PFSK-1 (cell line): ENCODE data around the gene NR3C2.

Experiments used
- FOXP2 ChIP-seq: optimal IDR thresholded peaks from 2 replicates; pipeline ENCODE3; 2011; ENCODE audit warnings: borderline replicate concordance, control low read depth, inconsistent platforms; ENCODE audit not compliant: insufficient read depth; ENCODE audit errors: extremely low read length, extremely low read depth
- POLR2AphosphoS5 ChIP-seq: IDR thresholded peaks from 2 replicates; pipeline ENCODE4 v1.6.1; 2012; ENCODE audit warnings: low read depth, mild to moderate bottlenecking, control low read depth, low read length, moderate library complexity
- SIN3A ChIP-seq: IDR thresholded peaks from 2 replicates; pipeline ENCODE4 v1.6.1; 2012; ENCODE audit warnings: mild to moderate bottlenecking, low read length, moderate library complexity, borderline replicate concordance; ENCODE audit not compliant: insufficient read depth
- TAF1 ChIP-seq: IDR thresholded peaks from 2 replicates; pipeline ENCODE4 v1.6.1; 2012; ENCODE audit warnings: low read length, control low read depth, borderline replicate concordance; ENCODE audit not compliant: insufficient read depth
- TF ChIP-seq, protein P1 (sequence below), 2 experiments: IDR thresholded peaks; 2 replicates each; pipeline versions ENCODE4 v1.6.1 to v1.8.0; 2011 to 2012; ENCODE audit warnings: low read depth in 2 of 2, low read length in 2 of 2, control low read depth in 1 of 2, inconsistent platforms in 1 of 2, mild to moderate bottlenecking in 1 of 2, moderate library complexity in 1 of 2; ENCODE audit not compliant: insufficient read depth in 1 of 2

NR3C2 gene

DNA sequence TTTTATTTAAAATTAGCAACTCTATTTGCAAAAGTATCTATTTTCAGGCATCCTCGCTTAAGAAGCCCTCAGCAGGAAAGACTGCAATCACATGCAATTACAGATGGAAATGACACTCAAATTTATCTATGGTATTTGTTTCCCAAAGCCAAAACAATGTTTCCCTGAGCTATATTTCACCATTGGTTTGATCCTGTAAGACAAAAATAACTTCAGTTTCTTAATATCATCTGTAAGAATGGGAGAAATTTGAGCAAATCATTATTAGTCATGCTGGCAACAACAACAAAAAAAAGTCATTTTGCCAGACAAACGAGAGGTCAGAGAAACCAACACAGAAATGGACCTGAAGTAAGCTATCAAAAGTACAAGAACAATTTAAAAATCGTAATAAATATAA, 204.1 kb downstream of the NR3C2 start:
- TF ChIP-seq, protein P1, sequence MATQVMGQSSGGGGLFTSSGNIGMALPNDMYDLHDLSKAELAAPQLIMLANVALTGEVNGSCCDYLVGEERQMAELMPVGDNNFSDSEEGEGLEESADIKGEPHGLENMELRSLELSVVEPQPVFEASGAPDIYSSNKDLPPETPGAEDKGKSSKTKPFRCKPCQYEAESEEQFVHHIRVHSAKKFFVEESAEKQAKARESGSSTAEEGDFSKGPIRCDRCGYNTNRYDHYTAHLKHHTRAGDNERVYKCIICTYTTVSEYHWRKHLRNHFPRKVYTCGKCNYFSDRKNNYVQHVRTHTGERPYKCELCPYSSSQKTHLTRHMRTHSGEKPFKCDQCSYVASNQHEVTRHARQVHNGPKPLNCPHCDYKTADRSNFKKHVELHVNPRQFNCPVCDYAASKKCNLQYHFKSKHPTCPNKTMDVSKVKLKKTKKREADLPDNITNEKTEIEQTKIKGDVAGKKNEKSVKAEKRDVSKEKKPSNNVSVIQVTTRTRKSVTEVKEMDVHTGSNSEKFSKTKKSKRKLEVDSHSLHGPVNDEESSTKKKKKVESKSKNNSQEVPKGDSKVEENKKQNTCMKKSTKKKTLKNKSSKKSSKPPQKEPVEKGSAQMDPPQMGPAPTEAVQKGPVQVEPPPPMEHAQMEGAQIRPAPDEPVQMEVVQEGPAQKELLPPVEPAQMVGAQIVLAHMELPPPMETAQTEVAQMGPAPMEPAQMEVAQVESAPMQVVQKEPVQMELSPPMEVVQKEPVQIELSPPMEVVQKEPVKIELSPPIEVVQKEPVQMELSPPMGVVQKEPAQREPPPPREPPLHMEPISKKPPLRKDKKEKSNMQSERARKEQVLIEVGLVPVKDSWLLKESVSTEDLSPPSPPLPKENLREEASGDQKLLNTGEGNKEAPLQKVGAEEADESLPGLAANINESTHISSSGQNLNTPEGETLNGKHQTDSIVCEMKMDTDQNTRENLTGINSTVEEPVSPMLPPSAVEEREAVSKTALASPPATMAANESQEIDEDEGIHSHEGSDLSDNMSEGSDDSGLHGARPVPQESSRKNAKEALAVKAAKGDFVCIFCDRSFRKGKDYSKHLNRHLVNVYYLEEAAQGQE (IDR thresholded peaks at IDR 0.05; ENCODE audit: insufficient read depth in 1 of 2, low read depth in 2 of 2, low read length in 2 of 2) = no peak
- TF ChIP-seq TAF1 = no peak
- no peak for TF ChIP-seq FOXP2
- no peak for TF ChIP-seq SIN3A
- no peak for TF ChIP-seq POLR2AphosphoS5

DNA sequence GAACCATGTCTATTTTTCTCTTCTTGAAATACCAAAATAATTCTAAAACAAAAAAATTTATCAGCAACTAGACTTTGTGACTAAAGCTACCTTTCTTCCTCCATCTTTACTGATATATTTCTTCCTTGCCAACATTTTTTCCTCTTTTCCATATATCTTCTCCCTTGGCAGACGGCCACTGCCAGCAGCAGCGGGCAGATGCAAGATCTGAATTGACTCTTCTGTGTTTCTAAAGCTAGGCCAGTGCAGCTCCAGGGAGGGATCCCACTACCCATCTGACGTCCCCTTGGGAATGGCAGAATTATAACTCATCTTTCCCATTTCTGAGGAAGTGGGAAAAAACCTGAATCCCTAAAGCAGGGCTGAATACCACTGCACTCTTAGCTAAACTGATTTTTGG, 206.4 kb downstream of the NR3C2 start:
- TF ChIP-seq POLR2AphosphoS5 = no peak
- no peak for TF ChIP-seq SIN3A
- TF ChIP-seq, protein P1 (IDR thresholded peaks at IDR 0.05; ENCODE audit: insufficient read depth in 1 of 2, low read depth in 2 of 2, low read length in 2 of 2) = no peak

DNA sequence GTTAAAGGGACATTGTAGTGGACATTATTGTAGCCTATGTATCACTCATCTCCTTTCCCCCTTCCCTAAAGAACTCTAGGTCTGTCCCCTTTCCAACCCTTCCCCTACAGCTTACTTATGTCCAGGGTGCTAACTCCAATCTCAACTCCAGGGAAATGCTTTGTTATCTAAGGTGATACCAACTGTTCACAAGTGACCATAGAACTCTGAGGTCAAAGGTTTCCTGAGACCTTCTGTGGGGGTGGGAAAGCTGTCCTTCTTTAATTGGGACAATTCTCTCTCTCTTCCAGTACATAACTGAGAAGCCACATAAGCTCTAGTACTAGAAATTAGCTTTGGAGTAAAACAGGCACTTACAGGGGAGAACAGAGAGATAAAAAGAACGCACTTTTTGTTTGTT, 212.4 kb downstream of the NR3C2 start:
- TF ChIP-seq POLR2AphosphoS5 = no peak
- TF ChIP-seq FOXP2 = no peak
- no peak for TF ChIP-seq SIN3A
- TF ChIP-seq, protein P1 (IDR thresholded peaks at IDR 0.05; ENCODE audit: insufficient read depth in 1 of 2, low read depth in 2 of 2, low read length in 2 of 2) = no peak
- TF ChIP-seq TAF1 = no peak

DNA sequence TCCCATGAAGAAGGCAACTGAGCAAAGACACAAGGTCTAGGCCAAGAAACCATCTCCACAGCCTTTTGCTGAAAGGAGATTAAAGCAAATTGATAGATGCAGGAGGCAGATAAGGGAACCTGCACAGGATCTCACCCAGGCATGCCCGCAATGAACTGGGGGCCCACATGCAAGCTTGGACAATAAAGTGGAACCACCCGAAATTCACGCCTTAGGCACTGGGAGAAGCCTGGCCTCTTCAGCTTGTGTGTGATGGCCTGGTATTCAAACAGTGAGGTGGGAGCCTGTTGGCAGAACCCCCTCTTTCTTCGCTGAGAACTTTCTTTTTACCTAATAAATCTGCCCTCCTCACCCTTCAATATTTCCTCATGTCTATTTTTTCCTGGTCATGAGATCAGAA, 213.2 kb downstream of the NR3C2 start:
- TF ChIP-seq POLR2AphosphoS5 (no peak), FOXP2 (no peak), SIN3A (no peak), TAF1 (no peak)
- TF ChIP-seq, protein P1 (IDR thresholded peaks at IDR 0.05; ENCODE audit: insufficient read depth in 1 of 2, low read depth in 2 of 2, low read length in 2 of 2) = no peak

DNA sequence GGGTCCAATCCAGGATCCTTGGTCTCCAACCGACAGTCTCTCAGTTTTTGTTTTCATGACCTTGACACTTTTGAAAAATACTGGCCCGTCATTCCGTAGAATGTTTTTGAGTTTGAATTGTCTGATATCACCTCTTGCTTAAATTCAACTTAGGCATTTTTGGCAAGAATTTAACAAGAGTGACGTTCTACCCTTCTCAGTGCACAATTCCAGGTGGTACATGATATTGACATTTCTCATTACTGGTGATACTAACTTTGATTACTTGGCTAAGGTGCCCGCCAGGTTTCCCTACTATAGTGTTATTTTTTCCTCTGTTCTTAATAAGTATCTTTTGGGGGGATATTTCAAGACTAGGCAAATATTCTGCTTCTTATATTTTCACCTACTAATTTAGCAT, 215.1 kb downstream of the NR3C2 start:
- TF ChIP-seq, protein P1 (IDR thresholded peaks at IDR 0.05; ENCODE audit: insufficient read depth in 1 of 2, low read depth in 2 of 2, low read length in 2 of 2) = no peak
- TF ChIP-seq TAF1 = no peak
- no peak for TF ChIP-seq FOXP2
- no peak for TF ChIP-seq POLR2AphosphoS5
- TF ChIP-seq SIN3A = no peak
